Stimulated activated CD4-positive, alpha-beta T cell treated with anti-CD3 and anti-CD28 coated beads, Interleukin-12 subunit alpha, Interleukin-12 subunit beta, amount 100 ng/mL, for 4 hours (primary cell): ENCODE results near the gene TMEM97.
A peak's percentile ranks its signal among the peaks of the same experiment; 100 is the strongest.

Experiments
- DNase-seq: peaks from one replicate; pipeline ENCODE4 v3.0.0-alpha.2; 2020

TMEM97 gene

GRCh38 chr17:28367641-28368305 is 48.8 kb downstream of the TMEM97 start:
- no peak for DNase-seq

- no peak for DNase-seq
These were observed 49.4 kb downstream of the TMEM97 start for GRCh38 chr17:28368306-28368831.

DNA sequence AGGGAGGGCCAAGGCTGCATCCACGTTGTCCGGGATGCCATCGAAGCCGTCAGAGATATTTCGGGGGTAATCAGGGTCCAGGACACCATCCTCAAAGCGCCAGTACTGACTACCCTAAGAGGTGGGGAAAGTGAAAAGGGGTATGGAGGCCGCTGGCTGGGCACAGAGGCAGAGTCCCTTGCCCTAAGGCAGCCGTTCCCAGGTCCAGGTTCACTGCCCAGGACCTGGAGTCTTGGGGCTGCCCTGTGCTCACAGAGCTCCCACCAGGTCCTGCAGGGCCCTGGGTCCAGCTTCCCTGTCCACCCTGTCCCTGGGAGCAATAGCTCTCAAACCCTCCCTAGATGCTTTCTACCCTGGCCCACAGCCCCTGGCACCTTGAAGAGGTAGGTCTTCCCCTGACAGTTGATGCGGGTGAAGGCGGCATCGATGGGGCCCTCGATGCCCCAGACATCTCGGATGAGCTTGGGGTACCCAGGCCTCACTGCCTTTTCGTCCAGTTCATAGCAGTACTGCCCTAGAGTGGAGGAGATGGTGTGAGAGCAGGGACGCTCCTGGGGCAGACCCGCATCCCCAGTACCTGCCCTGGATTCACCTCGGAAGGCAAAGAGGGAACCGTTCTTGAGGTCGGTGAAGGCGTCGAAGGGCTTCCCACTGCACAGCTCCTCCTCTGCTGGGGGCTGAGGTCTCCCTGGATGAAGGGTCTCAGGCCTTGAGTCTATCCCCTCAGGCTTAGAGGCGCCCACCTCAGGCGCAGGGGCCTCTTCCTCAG is 50.1 kb downstream of the TMEM97 start:
- DNase-seq: no peak

GRCh38 chr17:28369684-28370034 is 50.7 kb downstream of the TMEM97 start:
- no peak for DNase-seq

GRCh38 chr17:28370035-28370743 is 51.2 kb downstream of the TMEM97 start, which contains the start of gene VTN:
VTN (minus strand) TSS chr17:28370307; CDS start chr17:28370203, 104 bp downstream.
- no peak for DNase-seq

GRCh38 chr17:28370744-28371103 is 51.7 kb downstream of the TMEM97 start:
- no peak for DNase-seq

DNA sequence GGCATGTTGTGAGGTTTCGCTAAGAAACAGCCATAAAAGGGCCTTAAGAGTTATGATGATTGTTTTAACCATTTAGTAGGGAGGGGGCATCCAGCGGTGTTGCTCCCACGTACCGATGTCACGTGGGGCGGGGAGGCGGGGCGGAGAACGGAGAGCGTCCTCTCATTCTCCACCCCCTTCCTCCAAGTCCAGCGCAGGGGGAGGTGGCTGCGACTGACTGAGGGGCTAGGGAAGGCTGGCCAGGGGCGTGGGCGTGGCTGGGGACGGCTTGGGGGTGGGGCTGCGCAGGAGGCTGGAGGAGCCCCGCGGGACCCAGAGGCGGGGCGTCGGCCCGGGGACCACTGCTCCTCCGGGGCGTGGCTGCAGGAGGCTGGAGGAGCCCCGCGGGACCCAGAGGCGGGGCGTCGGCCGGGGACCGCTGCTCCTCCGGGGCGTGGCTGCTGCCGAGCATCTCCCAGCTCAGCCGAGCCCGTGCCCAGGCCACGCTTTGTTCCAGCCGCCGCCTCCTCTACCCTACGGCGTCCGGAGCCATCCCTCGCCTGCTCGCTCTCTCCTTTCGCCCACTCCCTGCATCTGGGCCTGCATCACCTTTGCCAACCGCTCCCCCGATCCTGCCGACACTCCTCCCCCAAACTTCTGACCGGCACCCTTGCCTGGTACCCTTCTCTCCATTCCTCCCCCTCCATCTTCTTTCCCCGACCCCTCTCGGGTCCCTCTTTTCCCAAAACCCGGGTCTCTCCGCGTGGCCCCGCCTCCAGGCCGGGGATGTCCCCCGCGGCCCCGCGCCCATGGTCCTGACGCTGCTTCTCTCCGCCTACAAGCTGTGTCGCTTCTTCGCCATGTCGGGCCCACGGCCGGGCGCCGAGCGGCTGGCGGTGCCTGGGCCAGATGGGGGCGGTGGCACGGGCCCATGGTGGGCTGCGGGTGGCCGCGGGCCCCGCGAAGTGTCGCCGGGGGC is 52.5 kb downstream of the TMEM97 start, which contains the start of gene SARM1:
Gene SARM1 (plus strand): TSS at position 450 of the 958 bp plus-strand sequence. CDS start 339 bp downstream, at position 789.
- DNase-seq: peak; percentile 80

DNA sequence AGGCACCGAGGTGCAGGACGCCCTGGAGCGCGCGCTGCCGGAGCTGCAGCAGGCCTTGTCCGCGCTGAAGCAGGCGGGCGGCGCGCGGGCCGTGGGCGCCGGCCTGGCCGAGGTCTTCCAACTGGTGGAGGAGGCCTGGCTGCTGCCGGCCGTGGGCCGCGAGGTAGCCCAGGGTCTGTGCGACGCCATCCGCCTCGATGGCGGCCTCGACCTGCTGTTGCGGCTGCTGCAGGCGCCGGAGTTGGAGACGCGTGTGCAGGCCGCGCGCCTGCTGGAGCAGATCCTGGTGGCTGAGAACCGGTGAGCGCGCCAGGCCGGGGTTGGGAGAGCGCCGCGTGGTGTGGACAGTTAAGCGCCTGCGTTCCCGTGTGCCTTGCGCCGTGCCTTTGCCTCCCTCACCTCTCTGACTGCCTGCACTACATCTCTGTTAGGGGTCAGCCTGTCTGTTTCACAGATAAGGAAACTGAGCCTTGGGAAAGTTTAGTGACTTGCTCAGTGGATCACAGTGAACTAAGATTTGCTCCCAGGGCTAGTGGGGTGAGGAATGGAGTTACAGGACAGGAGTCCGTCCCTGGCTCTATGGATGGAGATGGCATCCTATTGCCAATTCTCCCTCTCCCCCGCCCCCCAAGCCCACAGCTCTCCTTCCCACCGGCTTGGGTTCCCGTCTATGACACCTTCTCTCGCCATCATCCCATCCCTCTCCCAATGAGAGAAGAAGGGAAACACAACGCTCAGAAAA is 53.4 kb downstream of the TMEM97 start:
- DNase-seq: no peak

DNA sequence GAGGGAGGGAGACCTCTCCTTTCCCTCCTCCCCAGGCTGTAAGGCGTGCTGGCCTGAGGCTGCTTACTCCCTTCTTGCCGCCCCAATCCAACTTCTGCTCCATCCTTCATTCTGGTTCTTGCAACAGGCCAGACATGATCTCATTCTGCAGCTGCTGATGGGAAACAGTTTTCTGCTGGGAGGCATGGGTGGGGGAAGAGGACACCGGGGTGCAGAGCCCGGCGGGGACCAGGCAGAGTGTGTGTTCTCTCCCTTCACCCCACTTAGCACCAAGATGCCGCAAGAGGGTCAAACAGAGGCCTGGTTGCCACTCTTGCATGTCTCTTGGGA is 53.9 kb downstream of the TMEM97 start:
- DNase-seq: no peak
